Kidney epithelial cell (primary cell): ENCODE data around the gene CEP95. TPM values are rescaled to one million over a fixed set of nuclear protein-coding genes. Genes with fewer than 3 reads are reported as not detected.
"Not testable (repeated sequence)": the region's sequence is repeated elsewhere in the genome, so short reads cannot be mapped to it uniquely, and the experiment has no call there.

ENCODE experiments used
- DNase-seq: peaks from one replicate; pipeline ENCODE4 v3.0.0-alpha.2; 2010; ENCODE audit warnings: low read depth
- H3K27me3 ChIP-seq: 2 replicates; pipeline ENCODE4 v1.6.0; 2011; ENCODE audit warnings: low read length; ENCODE audit not compliant: control insufficient read depth, insufficient read depth
- H3K36me3 ChIP-seq: 2 replicates; pipeline ENCODE4 v1.5.1; 2011; ENCODE audit warnings: low read length; ENCODE audit not compliant: control insufficient read depth, insufficient read depth
- H3K4me3 ChIP-seq: 2 replicates; pipeline ENCODE4 v1.5.1; 2011; ENCODE audit warnings: low read depth, mild to moderate bottlenecking, control low read depth, low read length
- total RNA-seq: library from RNA; depleted of rRNA; stranded (reverse); fragments of >200 nt; gene quantifications from 2 replicates; pipeline ENCODE4 v1.2.3, GENCODE V29; 2015
- TF ChIP-seq, protein P1 (sequence below): IDR thresholded peaks from 2 replicates; pipeline ENCODE4 v1.5.1; 2011; ENCODE audit warnings: mild to moderate bottlenecking, moderate library complexity, low read length, control low read depth, inconsistent platforms; ENCODE audit not compliant: insufficient read depth, poor library complexity, severe bottlenecking

The CEP95 gene, protein sequence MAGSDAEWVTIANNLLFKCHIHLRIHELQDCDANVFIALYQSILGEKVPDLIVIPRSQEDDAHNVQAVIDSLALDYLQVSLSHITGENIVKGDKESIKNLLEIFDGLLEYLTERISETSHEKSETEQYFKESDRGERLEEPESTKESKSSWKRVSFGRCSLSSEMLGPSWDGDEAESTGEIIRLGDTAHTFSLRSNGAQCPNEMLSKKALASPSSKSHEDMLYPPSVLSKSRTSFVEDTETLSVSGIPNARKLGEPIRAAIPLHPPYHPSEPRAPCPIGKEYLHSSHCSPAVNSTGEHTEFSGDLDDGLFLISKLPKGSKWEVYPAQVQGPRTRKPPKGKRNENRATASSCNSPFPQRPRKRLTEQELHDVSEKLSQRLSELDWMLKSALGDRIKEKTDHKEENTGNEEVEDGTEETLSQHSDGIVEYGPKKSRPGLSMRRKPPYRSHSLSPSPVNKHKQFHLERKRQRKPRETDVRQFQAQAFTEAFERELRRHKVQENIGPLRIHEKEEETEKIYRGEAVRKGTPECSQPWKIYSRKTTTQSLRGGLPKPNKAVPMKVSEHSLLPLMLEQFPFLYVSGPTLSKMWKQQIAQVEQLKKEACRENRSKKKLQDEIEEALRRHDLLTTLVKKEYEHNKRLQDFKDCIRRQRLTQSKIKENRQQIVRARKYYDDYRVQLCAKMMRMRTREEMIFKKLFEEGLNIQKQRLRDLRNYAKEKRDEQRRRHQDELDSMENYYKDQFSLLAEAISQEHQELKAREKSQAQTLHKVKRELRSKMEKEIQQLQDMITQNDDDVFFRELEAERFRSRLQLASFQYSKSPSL
- total RNA-seq = 38.6 and 39.8 TPM in 2 replicates

DNA sequence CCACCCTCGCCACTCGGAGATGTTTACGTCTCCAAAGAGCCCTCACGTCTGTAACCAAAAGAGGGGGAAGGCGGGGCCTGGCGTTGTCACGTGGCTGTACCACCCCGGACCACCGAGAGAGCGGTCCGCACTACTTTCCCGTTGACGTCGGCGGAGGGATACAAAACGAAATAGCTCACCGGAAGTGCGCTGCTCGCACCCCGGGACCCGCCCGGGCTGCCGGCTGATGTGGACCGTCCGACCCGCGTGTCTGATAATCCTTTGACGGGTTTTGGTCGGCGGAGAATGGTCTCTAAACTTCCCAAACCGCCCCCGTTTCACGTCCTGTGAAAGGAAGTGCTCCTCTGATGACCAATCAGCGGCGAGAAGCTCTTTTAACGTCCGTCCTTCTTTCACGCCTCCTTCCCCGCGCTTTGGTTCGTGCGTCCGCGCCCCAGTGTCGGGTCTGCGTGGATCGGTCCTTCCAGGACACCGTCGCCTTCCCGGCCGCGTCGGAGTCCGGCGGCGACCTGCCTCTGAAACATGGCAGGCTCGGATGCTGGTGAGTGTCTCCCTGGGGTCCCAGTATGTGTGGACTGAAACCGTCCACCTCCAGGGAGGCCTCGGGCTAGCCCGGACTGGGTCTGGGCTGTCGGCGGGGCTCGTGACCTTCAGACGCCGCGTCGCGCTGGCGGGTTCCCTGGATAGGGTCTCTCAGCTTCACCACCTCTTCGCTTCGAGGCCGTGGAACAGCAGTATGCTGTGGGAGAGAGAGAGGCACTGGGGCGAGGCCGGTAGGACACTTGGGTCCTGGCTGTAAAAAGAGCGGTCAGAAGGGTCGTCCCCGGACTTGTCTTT, at the start of gene CEP95:
Gene CEP95, plus strand, starts transcription at position 402 of the 837 bp plus-strand sequence. Its CDS starts 121 bp downstream, at position 523.
- TF ChIP-seq, protein P1, sequence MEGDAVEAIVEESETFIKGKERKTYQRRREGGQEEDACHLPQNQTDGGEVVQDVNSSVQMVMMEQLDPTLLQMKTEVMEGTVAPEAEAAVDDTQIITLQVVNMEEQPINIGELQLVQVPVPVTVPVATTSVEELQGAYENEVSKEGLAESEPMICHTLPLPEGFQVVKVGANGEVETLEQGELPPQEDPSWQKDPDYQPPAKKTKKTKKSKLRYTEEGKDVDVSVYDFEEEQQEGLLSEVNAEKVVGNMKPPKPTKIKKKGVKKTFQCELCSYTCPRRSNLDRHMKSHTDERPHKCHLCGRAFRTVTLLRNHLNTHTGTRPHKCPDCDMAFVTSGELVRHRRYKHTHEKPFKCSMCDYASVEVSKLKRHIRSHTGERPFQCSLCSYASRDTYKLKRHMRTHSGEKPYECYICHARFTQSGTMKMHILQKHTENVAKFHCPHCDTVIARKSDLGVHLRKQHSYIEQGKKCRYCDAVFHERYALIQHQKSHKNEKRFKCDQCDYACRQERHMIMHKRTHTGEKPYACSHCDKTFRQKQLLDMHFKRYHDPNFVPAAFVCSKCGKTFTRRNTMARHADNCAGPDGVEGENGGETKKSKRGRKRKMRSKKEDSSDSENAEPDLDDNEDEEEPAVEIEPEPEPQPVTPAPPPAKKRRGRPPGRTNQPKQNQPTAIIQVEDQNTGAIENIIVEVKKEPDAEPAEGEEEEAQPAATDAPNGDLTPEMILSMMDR = no peak
- Histone ChIP-seq H3K27me3 (no peaks in the 10 kb centered on the region), H3K4me3 (peak within 1 kb of the TSS; percentile 100), H3K36me3 (peaks cover 3% of the 10 kb centered on the region)
- peak; percentile 72 for DNase-seq

DNA sequence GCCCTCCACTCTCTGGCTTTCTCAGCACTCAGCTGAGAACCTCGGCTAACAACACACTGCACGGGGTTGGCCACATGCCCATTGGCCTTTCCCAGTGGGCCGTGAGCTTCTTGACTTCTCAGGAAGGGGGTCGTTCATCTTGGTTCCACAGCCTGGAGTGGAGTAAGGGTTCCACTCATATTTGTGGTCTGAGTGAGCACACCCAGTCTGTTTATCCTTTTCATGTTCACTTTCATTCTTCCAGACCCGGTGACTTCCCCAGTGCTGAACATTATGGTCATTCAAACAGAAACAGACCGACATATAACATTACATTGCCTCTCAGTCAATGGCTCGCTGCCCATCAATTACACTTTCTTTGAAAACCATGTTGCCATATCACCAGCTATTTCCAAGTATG, 49.6 kb upstream of the CEP95 start:
- TF ChIP-seq, protein P1 = no peak
- no peak overlapping the region for H3K4me3 ChIP-seq
- H3K27me3 ChIP-seq = no peaks in the 10 kb centered on the region
- peak; percentile 37 for DNase-seq
- no peaks in the 10 kb centered on the region for H3K36me3 ChIP-seq

DNA sequence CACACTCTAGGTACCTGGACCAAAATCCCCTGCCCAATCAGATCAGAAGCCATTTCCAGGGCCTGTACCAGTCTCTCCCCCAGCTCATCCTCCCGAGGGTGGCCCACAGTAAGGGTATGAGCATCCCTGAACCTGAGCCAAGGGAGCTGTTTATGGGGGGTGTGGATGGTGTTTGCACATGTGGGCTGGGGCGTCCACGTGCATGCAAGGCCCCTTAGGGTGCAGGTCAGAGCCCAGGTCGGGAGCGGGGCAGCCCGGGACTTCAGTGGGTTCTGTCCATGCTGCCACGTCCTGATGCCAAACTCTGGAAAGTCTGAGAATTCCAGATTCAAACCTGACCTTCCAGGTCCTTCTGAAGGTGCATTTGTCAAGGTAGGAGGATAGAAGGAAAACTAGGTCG, 48.0 kb upstream of the CEP95 start:
- DNase-seq = no peak
- H3K4me3 ChIP-seq = no peak overlapping the region
- no peaks in the 10 kb centered on the region for H3K36me3 ChIP-seq
- no peaks in the 10 kb centered on the region for H3K27me3 ChIP-seq
- TF ChIP-seq, protein P1 = no peak

DNA sequence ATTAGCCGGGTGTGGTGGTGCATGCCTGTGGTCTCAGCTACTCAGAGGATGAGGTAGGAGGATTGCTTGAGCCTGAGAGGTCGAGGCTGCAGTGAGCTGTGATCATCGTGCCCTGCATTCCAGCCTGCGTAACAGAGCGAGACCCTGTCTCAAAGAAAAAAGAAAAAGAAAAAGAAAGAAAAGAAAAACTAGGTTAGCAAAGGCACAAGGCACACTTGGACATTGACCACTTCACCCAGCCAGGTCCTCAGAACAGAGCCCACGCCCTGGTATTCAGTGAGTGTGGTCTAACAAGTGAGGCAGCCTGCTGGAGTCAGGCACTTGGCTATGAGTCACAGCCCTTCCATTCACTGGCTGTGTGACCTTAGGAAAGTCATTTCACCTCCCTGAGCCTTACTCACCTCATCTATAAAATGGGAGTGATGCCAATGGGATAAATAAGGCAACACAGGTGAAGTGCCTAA, 47.5 kb upstream of the CEP95 start:
- Histone ChIP-seq H3K27me3 (no peaks in the 10 kb centered on the region), H3K36me3 (no peaks in the 10 kb centered on the region), H3K4me3 (no peak overlapping the region)
- peak; percentile 31 for DNase-seq
- TF ChIP-seq, protein P1 = no peak

DNA sequence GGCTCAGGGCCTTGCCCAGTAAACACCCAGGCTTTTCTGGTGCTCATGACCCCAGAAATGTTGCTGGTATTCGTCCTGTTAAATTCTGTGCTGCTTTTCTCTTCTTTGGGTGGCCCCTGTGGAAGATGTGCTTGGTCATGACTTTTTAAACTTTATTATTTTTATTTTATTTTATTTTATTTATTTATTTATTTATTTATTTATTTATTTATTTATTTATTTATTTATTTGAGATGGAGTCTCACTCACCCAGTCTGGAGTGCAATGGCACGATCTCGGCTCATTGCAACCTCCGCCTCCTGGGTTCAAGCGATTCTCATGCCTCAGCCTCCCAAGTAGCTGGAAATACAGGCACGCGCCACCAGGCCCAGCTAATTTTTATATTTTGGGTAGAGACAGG, 47.0 kb upstream of the CEP95 start:
- H3K4me3 ChIP-seq, DNase-seq, H3K27me3 ChIP-seq, H3K36me3 ChIP-seq: not testable (repeated sequence)
